Measurements from ENCODE around the gene POLR2C. TPM values are rescaled to one million over a fixed set of nuclear protein-coding genes. Genes with fewer than 3 reads are reported as not detected.

Gene POLR2C
- total RNA-seq, 4 donors from 2014 or later = 77.1 to 146 (median 101) TPM

Other genes starting within 250 kb of the POLR2C start
- gene ARL2BP, start 217.4 kb upstream of the POLR2C start, total RNA-seq = 10 to 100 TPM; 54.0 to 63.8 (median 55.5) TPM
- 100 to 1,000 TPM; 162 to 363 (median 321) TPM for gene PLLP, start 178.0 kb upstream of the POLR2C start, total RNA-seq
- gene CCL22, start 103.9 kb upstream of the POLR2C start, total RNA-seq = not detected
- gene CX3CL1, start 90.2 kb upstream of the POLR2C start, total RNA-seq = 10 to 100 TPM in 3 of 4 donors, 1 to 10 TPM in 1; 8.7 to 18.4 (median 15.4) TPM
- not detected for gene CCL17, start 57.9 kb upstream of the POLR2C start, total RNA-seq
- 10 to 100 TPM; 23.4 to 26.7 (median 25.7) TPM for gene CIAPIN1, start 15.3 kb upstream of the POLR2C start, total RNA-seq
- 10 to 100 TPM; 20.6 to 35.0 (median 27.5) TPM for gene COQ9, start 15.2 kb upstream of the POLR2C start, total RNA-seq
- gene DOK4, start 23.8 kb downstream of the POLR2C start, total RNA-seq = 10 to 100 TPM; 22.8 to 33.1 (median 29.1) TPM
- 10 to 100 TPM; 17.4 to 30.4 (median 24.5) TPM for gene CCDC102A, start 73.9 kb downstream of the POLR2C start, total RNA-seq
- 1 to 10 TPM in 2 of 4 donors, under 1 TPM in 1, not detected in 1; 0.22 to 3.3 (median 1.2) TPM for gene ADGRG5, start 80.0 kb downstream of the POLR2C start, total RNA-seq
- 10 to 100 TPM in 3 of 4 donors, 1 to 10 TPM in 1; 9.0 to 59.4 (median 41.8) TPM for gene ADGRG1, start 166.0 kb downstream of the POLR2C start, total RNA-seq
- gene ADGRG3, start 205.6 kb downstream of the POLR2C start, total RNA-seq = 1 to 10 TPM in 1 of 4 donors, under 1 TPM in 2, not detected in 1; 0.21 to 1.8 (median 0.90) TPM
- 1 to 10 TPM in 1 of 4 donors, under 1 TPM in 1, not detected in 2; 0.22 to 2.1 TPM for gene DRC7, start 232.1 kb downstream of the POLR2C start, total RNA-seq